NCI-H2227 treated with DMSO at 0.1 percent for 48 hours (cell line): Measurements from ENCODE around the gene GGNBP2.
"Not testable (repeated sequence)": the region's sequence is repeated elsewhere in the genome, so short reads cannot be mapped to it uniquely, and the experiment has no call there.

Experiments used
- DNase-seq: peaks from one replicate; lab custom pipeline; 2025; lab: John Stamatoyannopoulos, UW

Gene GGNBP2, protein sequence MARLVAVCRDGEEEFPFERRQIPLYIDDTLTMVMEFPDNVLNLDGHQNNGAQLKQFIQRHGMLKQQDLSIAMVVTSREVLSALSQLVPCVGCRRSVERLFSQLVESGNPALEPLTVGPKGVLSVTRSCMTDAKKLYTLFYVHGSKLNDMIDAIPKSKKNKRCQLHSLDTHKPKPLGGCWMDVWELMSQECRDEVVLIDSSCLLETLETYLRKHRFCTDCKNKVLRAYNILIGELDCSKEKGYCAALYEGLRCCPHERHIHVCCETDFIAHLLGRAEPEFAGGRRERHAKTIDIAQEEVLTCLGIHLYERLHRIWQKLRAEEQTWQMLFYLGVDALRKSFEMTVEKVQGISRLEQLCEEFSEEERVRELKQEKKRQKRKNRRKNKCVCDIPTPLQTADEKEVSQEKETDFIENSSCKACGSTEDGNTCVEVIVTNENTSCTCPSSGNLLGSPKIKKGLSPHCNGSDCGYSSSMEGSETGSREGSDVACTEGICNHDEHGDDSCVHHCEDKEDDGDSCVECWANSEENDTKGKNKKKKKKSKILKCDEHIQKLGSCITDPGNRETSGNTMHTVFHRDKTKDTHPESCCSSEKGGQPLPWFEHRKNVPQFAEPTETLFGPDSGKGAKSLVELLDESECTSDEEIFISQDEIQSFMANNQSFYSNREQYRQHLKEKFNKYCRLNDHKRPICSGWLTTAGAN

GRCh38 chr17:36544307-36545076, at the start of gene GGNBP2:
TSS of gene GGNBP2 (plus strand) at chr17:36544919. CDS start at chr17:36545725, 806 bp downstream.
- DNase-seq = peak; percentile 71

DNA sequence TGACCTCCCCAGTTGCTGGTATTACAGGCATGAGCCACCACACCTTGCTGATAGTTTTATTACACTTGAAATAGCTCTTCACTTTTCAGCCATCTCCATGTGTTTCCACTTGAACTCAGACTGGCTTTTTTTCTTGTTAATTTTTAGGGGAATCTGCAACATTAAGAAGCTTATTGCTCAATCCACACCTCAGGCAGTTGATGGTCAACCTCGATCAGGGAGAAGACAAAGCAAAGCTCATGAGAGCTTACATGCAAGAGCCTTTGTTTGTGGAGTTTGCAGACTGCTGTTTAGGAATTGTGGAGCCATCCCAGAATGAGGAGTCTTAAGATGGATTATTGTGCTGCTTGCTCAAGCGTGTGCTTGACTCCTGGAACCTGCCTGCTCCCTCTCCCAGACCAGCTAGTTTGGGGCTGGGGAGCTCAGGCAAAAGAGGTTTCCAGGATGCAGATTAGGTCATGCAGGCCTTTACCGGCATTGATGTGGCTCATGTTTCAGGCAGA, 49.6 kb upstream of the GGNBP2 start:
- DNase-seq = no peak

DNA sequence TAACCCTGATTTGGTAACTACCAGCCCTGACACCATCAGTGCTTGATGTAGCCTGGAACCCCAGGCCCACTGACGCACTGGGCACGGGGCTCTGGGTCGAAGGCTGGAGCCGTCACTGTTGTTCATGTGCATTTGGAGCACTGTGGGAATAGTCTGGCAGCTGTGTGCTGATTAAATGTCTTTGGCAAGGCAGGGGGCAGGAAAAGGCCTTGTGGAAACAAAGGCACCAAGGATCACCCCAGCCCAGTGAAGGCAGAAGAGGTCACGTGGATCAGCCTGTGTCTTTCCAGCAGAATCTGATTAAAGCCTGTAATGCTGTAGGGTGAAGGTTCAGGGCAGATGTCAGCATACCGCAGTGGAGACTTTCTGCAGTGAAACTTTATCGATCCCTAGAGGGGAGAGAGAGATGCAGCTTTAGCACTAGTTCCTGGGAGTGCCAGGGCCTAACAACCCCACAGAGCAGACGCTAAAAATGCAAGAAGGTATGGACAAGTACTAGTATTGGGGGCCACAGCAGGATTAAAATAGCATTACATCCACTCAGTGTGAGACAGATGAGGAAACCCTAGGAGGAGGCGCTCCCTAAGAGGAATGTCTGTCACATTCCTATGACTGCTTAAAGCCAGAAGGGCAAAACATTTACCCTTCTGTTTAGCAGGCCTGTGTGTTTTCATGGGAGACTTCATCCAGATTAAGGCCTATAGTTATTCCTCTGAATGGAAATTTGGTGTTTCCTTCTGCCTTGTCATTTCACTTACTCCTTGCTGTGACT, 48.5 kb upstream of the GGNBP2 start:
- DNase-seq = no peak

DNA sequence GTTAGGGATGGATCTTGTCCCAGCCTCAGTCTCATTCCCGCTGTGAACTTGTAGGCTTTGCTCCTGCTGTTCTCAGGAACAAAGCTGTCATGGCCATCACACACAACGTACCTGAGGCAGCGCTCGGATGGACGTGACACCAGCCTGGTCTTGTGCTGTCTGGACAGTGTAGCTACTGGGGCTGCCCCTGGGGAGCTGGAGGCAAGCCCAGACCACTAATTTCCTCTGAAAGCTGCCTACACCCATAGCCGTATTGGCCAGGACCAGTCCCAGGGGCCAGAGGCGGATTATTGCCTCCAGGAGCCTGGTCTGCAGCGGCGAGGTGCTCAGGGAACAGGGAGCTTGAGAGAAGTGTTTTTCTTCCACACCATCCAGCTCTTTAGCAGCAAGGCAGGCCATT, 46.6 kb upstream of the GGNBP2 start:
- DNase-seq = no peak

DNA sequence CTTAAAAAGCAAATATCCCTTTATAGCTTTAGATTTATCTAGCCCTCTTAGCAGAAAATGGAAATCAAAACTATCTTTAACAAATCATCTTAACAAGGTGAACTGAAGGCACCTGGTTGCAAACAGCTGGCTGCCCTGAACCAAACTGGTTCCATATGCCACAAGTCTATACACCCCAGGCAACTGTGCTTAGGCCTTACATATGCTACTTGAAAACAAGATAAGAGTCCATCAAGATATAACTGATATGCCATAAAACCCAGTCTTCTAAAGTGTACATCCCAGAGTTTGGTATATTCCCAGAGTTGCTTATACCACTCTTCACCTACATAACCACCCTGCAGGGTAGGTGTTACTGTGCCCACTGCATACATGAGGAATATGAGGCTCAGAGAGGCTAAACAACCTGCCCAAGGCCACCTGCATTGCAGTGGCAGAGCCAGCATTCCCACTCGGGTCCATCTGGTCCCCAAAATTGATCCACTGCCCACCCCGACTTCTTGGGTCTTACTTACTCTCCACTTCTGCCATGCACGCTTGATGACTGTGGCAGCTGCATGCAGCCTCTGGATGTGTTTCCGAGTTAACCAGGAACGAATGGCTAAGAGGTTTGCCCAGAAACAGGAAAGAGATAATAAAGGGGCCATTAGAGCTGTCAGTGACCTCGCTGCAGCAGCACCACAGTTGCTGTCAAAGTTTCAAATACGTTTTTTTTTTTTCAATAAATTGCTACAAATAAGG, 46.0 kb upstream of the GGNBP2 start:
- DNase-seq = no peak

DNA sequence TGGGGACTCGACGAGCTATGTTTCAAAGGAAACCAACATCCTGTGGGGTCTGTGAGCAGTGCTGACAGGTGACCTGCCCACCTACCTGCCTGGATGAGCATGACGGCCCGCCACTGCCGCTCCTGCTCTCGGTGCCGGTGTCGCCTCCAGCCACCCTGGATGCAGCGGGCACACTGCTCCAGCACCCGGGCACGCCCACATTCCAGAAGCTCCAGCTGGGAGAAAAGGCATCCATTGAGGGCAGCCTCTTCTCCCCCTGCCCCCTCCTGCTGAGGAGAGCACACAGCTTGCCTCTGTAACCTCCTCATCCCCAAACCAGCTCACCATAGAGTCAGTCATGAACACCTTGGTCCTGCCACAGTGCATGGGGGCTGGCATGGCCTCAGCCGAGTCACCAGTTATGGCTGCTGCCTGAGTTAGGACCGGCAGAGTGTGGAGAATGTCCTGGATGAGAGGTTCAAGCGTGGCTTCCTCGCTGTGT, 43.9 kb upstream of the GGNBP2 start:
- DNase-seq = no peak

GRCh38 chr17:36501351-36501750, 43.4 kb upstream of the GGNBP2 start:
- DNase-seq = no peak

DNA sequence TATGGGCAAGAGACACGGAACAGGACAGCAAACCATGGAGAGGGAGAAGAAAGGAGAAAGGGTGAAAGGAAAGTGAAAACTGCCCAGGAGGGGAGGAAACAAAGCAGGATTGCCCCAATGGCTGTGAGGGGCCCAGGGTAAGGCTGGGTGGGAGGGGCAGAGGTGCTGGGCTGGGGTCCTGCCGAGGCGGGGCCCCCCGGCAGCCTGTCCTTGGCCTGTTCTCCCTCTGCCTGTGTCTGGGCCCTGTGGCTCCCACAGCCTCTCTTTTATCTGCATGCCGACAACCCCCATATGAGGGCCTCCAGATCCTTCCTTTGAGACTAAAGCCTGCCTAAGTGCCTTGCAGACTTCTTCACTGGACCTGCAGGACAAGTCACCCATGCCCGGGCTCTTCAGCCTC, 42.8 kb upstream of the GGNBP2 start:
- no peak for DNase-seq

DNA sequence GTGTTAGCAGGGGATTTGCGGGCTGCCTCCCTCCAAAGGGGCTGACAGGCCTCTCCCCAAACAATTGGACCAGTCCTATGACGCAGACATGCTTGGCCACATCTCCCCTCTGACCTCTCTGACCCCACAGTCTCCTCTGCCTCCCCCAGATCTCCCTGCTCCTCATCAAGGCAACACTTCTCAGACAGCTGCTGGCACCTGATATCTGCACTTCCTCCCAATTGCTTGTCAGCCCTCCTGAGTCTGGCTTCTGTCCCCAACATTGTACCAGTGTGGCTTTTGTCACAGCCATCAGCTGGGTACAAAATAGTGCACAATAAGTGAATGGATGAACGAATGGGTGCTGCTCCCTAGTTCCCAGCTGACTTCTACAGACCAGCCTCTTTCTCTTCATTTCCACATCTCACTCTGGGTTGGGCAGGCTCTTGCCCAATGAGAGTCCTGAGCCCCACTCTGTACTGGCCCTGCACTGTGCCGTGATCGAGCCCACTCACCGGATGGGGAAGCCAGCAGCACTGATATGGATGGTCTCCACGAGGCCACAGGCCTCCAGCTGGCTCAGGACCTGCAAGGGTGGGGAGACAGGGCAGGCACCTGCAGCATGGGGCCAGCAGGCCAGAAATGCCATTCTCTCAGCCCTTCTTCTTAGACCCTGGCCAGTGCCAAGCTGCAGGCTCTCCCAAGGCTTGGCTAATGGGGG, 41.1 kb upstream of the GGNBP2 start:
- no peak for DNase-seq

DNA sequence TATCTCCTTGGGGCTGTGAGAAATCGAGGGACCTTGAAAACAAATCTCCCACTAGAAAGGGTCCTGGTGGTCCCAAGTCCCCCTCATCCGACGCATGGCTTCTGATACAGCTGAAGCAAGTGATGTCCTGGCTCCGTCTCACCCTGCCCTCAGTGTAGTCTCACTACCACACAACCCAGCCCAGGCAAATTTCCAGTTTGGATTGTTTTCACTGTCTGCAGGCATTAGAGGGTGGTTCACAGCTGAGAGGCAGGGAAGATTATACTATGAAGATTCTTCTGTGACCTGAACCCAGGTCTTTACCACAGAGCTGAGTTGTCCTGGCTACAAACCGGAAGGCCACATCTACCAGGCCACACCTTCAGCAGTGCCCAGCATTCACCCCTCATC, 40.6 kb upstream of the GGNBP2 start:
- no peak for DNase-seq

DNA sequence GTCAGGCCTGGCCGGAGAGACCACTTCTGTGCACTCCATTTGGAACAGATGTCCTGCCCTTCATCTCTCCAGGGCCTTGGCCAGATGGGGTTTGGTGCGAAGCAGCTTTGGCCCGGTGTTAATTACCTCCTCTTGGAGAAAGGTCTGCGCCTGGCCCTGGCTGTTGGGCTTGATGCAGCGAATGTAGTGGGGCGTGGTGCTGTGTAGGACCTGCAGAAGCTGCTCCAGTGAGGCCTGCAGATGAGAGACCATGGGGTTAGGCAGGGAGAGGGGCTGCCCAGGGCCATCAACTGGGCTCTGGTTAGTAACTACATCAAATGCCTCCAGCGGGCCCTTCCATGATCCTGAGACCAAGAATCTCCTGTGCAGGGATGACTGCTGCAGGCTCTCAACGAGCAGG, 39.5 kb upstream of the GGNBP2 start:
- DNase-seq = no peak

- DNase-seq = no peak
Measured at GRCh38 chr17:36506249-36506826, 38.4 kb upstream of the GGNBP2 start.

DNA sequence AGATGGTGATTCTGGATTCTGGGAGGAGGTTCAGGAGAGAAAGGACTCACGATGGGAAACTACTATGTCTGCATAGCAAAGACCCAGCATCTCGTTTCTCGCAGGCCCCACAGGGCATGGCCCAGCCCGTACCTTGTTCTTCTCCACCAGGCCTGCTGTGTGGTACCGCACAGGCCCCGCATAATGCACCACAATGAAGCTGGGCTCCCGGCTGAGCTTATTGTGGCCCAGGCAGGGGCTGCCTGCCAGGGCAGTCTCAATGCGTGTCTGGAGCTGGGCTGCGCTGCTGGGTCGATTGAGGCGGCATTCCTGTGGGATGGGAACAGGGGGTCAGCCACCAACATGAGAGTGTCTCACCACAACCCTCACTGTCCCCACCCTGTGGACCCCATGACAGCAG, 37.9 kb upstream of the GGNBP2 start:
- no peak for DNase-seq

- no peak for DNase-seq
Measured at GRCh38 chr17:36507266-36507665, 37.5 kb upstream of the GGNBP2 start.

DNA sequence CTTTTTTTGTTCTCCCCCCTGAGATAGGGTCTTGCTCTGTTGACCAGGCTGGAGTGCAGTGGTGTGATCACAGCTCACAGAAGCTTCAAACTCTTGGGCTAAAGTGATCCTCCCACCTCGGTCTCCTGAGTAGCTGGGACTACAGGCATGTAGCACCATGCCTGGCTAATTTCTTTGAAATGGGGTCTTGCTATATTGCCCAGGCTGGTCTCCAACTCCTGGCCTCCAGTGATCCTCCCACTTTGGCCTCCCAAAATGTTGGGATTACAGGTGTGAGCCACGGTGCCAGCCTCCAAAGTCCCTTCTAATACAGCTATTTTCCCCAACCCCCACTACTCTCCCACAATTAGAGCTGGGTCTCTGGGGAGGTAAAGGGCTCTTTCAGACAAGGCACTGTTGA, 36.3 kb upstream of the GGNBP2 start:
- not testable (repeated sequence) for DNase-seq

DNA sequence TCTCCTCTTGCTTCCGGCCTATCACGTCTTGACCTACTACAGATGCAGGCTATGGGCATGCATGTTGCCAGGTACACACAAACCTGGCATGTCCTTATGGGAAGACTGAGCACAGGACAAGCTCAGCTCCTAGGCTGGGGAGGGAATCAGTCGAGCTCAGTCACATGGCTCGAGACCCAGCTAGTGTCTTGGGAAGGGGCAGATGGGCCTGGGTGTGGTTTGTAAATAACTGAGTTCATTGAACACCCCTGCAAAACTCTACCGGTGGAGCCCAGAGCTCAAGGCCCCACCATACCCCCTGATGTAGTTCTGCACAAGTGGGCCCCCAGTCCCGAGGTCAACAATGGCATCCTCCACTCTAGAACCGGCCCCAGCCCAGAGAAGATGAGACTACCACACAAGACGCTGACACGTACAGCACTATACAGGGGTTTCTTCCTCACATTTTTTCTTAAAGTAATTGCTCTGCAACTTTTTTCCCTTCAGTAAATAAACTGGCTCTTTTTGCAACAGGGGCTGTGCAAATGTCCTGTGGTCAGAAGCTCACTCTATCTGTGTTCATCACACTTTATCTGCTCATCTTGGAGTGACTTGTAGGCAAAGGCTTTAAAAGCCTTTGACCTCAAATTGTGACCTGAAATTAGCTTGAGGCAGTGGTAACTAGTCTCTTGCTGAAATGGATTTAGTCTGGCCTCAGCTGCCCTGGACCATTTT, 35.3 kb upstream of the GGNBP2 start:
- no peak for DNase-seq

- DNase-seq = no peak
Measured at GRCh38 chr17:36510636-36511035, 34.1 kb upstream of the GGNBP2 start.

DNA sequence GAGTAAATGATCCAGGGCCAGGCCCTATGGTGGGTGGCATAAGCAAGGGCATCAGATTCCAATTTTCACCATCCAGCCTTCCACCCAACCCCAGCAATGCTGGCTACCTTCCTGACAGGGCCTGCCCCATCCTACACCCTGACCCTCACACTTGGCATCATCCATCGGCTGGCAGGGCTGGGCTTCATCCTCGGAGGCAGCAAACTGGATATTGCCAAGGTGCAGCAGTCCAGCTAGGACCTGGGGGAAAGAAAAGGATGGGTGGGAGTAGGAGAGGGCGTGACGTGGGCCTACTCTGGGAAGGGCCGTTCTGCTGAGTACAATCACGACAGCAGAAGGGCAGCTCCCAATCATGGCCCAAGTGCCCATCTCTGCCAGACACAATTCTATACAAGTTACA, 33.5 kb upstream of the GGNBP2 start:
- DNase-seq = no peak

GRCh38 chr17:36512641-36513040, 32.1 kb upstream of the GGNBP2 start:
- DNase-seq = no peak
